NCI-H460 (cell line): Measurements from ENCODE around the gene LIPT2. TPM values are rescaled to one million over a fixed set of nuclear protein-coding genes. Genes with fewer than 3 reads are reported as not detected.
"Not testable (repeated sequence)": the region's sequence is repeated elsewhere in the genome, so short reads cannot be mapped to it uniquely, and the experiment has no call there.

Experiments used
- DNase-seq: peaks from one replicate; pipeline ENCODE4 v3.0.0-alpha.2; 2016; ENCODE audit warnings: low read depth; ENCODE audit errors: extremely low read depth
- polyA plus RNA-seq: library from polyadenylated mRNA; depleted of rRNA; stranded (reverse); fragments of >200 nt; gene quantifications from 2 replicates; pipeline ENCODE4 v1.2.3, GENCODE V29; 2014; cell fraction: nucleus; rRNA removed
- total RNA-seq: library from RNA; depleted of rRNA; stranded (reverse); fragments of >200 nt; shearing (Covaris generic); gene quantifications from 2 replicates; pipeline ENCODE4 v1.2.3, GENCODE V29; 2014; rRNA removed

The LIPT2 gene
- 2.1 and 5.1 TPM in 2 replicates for total RNA-seq
- polyA plus RNA-seq, result 4.3 and 5.8 TPM in 2 replicates

GRCh38 chr11:74492974-74493790 lies at the start of gene LIPT2:
Gene LIPT2, minus strand, starts transcription at chr11:74493724. Its CDS starts 21 bp downstream, at chr11:74493703.
- DNase-seq, result peak; percentile 94

- no peak for DNase-seq
These were observed 47.9 kb upstream of the LIPT2 start for GRCh38 chr11:74541466-74541865.

GRCh38 chr11:74540270-74540669 lies 46.7 kb upstream of the LIPT2 start:
- DNase-seq, result no peak

- no peak for DNase-seq
These were observed 45.2 kb upstream of the LIPT2 start for GRCh38 chr11:74538680-74539079.

GRCh38 chr11:74535371-74536160 lies 42.0 kb upstream of the LIPT2 start:
- no peak for DNase-seq

- not testable (repeated sequence) for DNase-seq
These were observed 41.4 kb upstream of the LIPT2 start for GRCh38 chr11:74534946-74535275.

- DNase-seq, result no peak
These were observed 40.9 kb upstream of the LIPT2 start for GRCh38 chr11:74534216-74534945.

- DNase-seq, result no peak
These were observed 39.9 kb upstream of the LIPT2 start for GRCh38 chr11:74533421-74533820.

- DNase-seq, result no peak
These were observed 39.1 kb upstream of the LIPT2 start for GRCh38 chr11:74532501-74533246.

- DNase-seq, result no peak
These were observed 31.5 kb upstream of the LIPT2 start for GRCh38 chr11:74524978-74525377.

GRCh38 chr11:74524501-74524900 lies 31.0 kb upstream of the LIPT2 start:
- no peak for DNase-seq

- no peak for DNase-seq
These were observed 29.3 kb upstream of the LIPT2 start for GRCh38 chr11:74522776-74523175.

GRCh38 chr11:74521666-74522252 lies 28.2 kb upstream of the LIPT2 start:
- no peak for DNase-seq

GRCh38 chr11:74520927-74521665 lies 27.6 kb upstream of the LIPT2 start:
- no peak for DNase-seq

GRCh38 chr11:74520316-74520715 lies 26.8 kb upstream of the LIPT2 start:
- DNase-seq, result no peak

- DNase-seq, result no peak
These were observed 26.2 kb upstream of the LIPT2 start for GRCh38 chr11:74519710-74520109.

GRCh38 chr11:74517592-74517991 lies 24.1 kb upstream of the LIPT2 start:
- DNase-seq, result not testable (repeated sequence)

GRCh38 chr11:74507582-74507981 lies 14.1 kb upstream of the LIPT2 start:
- no peak for DNase-seq

GRCh38 chr11:74506823-74507222 lies 13.3 kb upstream of the LIPT2 start:
- DNase-seq, result no peak
